CD14-positive monocyte (primary cell): ENCODE data around the gene DRC1. TPM values are rescaled to one million over a fixed set of nuclear protein-coding genes. Genes with fewer than 3 reads are reported as not detected.
A peak's percentile ranks its signal among the peaks of the same experiment; 100 is the strongest.

Source experiments
- DNase-seq, 3 donors: peaks; one replicate each; pipeline ENCODE4 v3.0.0-alpha.2; 2011 to 2022
- H2AFZ ChIP-seq: 2 replicates; pipeline ENCODE4 v1.6.0; 2012; ENCODE audit warnings: mild to moderate bottlenecking, low read depth, low read length, inconsistent platforms; ENCODE audit not compliant: insufficient read depth, poor library complexity, severe bottlenecking
- H3K27ac ChIP-seq, 2 donors: 1 replicate in 1 of 2; 2 replicates in 1 of 2; pipeline ENCODE4 v1.5.1; 2012 to 2013; ENCODE audit warnings: low read length in 2 of 2, control low read depth in 1 of 2, inconsistent platforms in 1 of 2, low read depth in 1 of 2, mild to moderate bottlenecking in 1 of 2
- H3K27me3 ChIP-seq, 2 donors: one replicate each; pipeline versions ENCODE4 v1.6.0 to v1.6.1; 2011 to 2013; ENCODE audit warnings: low read length in 2 of 2; ENCODE audit not compliant: control insufficient read depth in 2 of 2, insufficient read depth in 2 of 2
- H3K36me3 ChIP-seq, 2 donors: replicated peaks in 1 of 2; 1 replicate in 1 of 2; 2 replicates in 1 of 2; pipeline versions ENCODE4 v1.5.1 to v1.6.1; 2012 to 2013; ENCODE audit warnings: low read length in 2 of 2, control low read depth in 1 of 2, inconsistent platforms in 1 of 2, mild to moderate bottlenecking in 1 of 2; ENCODE audit not compliant: insufficient read depth in 2 of 2, control insufficient read depth in 1 of 2
- H3K4me1 ChIP-seq, 2 donors: 1 replicate in 1 of 2; 2 replicates in 1 of 2; pipeline versions ENCODE4 v1.5.1 to v1.6.1; 2012 to 2013; ENCODE audit warnings: low read length in 2 of 2, control low read depth in 1 of 2, inconsistent platforms in 1 of 2, mild to moderate bottlenecking in 1 of 2, moderate library complexity in 1 of 2; ENCODE audit not compliant: insufficient read depth in 2 of 2, control insufficient read depth in 1 of 2
- H3K4me2 ChIP-seq: replicated peaks from 2 replicates; pipeline ENCODE3; 2012; ENCODE audit warnings: low read length, moderate library complexity, mild to moderate bottlenecking; ENCODE audit not compliant: poor library complexity, severe bottlenecking; ENCODE audit errors: extremely low read depth
- H3K4me3 ChIP-seq, 3 experiments: fragments of 200-600 bp in 1 of 3; sonication (generic) in 1 of 3; replicated peaks in 1 of 3; 1 replicate in 2 of 3; 2 replicates in 1 of 3; pipeline ENCODE4 v1.5.1; 2011 to 2013; ENCODE audit warnings: low read length in 3 of 3, mild to moderate bottlenecking in 3 of 3, control low read depth in 2 of 3, low read depth in 2 of 3, inconsistent platforms in 1 of 3, moderate library complexity in 1 of 3
- H3K79me2 ChIP-seq: 2 replicates; pipeline ENCODE4 v1.6.0; 2012; ENCODE audit warnings: mild to moderate bottlenecking, control low read depth, inconsistent platforms, low read length, moderate library complexity; ENCODE audit not compliant: insufficient read depth
- H3K9ac ChIP-seq: 2 replicates; pipeline ENCODE4 v1.6.0; 2017; ENCODE audit warnings: low read length, mild to moderate bottlenecking; ENCODE audit not compliant: insufficient read depth, poor library complexity, severe bottlenecking
- H3K9me3 ChIP-seq, 2 donors: replicated peaks in 1 of 2; 1 replicate in 1 of 2; 2 replicates in 1 of 2; pipeline versions ENCODE4 v1.5.1 to v1.6.1; 2012 to 2013; ENCODE audit warnings: low read length in 2 of 2, control low read depth in 1 of 2; ENCODE audit not compliant: control insufficient read depth in 1 of 2, insufficient read depth in 1 of 2
- H4K20me1 ChIP-seq: 2 replicates; pipeline ENCODE4 v1.6.0; 2012; ENCODE audit warnings: mild to moderate bottlenecking, low read length, control low read depth, moderate library complexity; ENCODE audit not compliant: insufficient read depth
- H3K27ac Mint-ChIP-seq, 7 donors: one replicate each; pipeline ENCODE4 v1.8.0; 2020; ENCODE audit warnings: mild to moderate bottlenecking in 7 of 7, mixed read lengths in 7 of 7, moderate library complexity in 6 of 7, inconsistent platforms in 2 of 7
- H3K27me3 Mint-ChIP-seq, 3 donors: one replicate each; pipeline ENCODE4 v1.8.0; 2021 to 2022; ENCODE audit warnings: low read depth in 3 of 3, mild to moderate bottlenecking in 3 of 3, mixed read lengths in 3 of 3, moderate library complexity in 3 of 3, inconsistent platforms in 1 of 3
- H3K36me3 Mint-ChIP-seq, 2 donors: one replicate each; pipeline ENCODE4 v1.8.0; 2020; ENCODE audit warnings: mixed read lengths in 2 of 2, inconsistent platforms in 1 of 2, mild to moderate bottlenecking in 1 of 2
- H3K4me1 Mint-ChIP-seq: one replicate; pipeline ENCODE4 v1.8.0; 2020; ENCODE audit warnings: mild to moderate bottlenecking, mixed read lengths
- H3K4me3 Mint-ChIP-seq, 2 donors: one replicate each; pipeline ENCODE4 v1.8.0; 2020; ENCODE audit warnings: mild to moderate bottlenecking in 2 of 2, mixed read lengths in 2 of 2, moderate library complexity in 1 of 2
- H3K9me3 Mint-ChIP-seq, 7 donors: one replicate each; pipeline ENCODE4 v1.8.0; 2020 to 2022; ENCODE audit warnings: mixed read lengths in 7 of 7, mild to moderate bottlenecking in 6 of 7, moderate library complexity in 6 of 7, inconsistent platforms in 2 of 7
- WGBS: methylation state at CpG from one replicate; pipeline ENCODE4 v1.1.5; 2013; ENCODE audit warnings: missing lambda C conversion rate; ENCODE audit not compliant: insufficient coverage; 5-methylcytosine and 5-hydroxymethylcytosine counted together
- intact Hi-C, 2 donors: fragments of 100-400 bp; cut with micrococcal nuclease; formaldehyde crosslinking; loops; one replicate each; pipeline versions ENCODE4 v1.15.0 to v1.15.1; 2023
- polyA plus RNA-seq, 3 donors: library from polyadenylated mRNA; depleted of rRNA in 1 of 3; unstranded in 2 of 3; stranded (reverse) in 1 of 3; fragments of 300-500 nt in 2 of 3; fragments of >200 nt in 1 of 3; fragmentation: Illumina TruSeq in 2 of 3; gene quantifications; 1 replicate in 2 of 3; 2 replicates in 1 of 3; pipeline ENCODE4 v1.2.3, GENCODE V29; 2012 to 2021
- TF ChIP-seq, protein P1 (sequence below): fragments of 200-600 bp; IDR thresholded peaks from one replicate; pipeline ENCODE4 v1.8.0; 2022; ENCODE audit warnings: antibody characterized with exemption, mild to moderate bottlenecking

DRC1 gene
- polyA plus RNA-seq, 3 donors = not detected

- no peaks in the 10 kb centered on the region for H4K20me1 ChIP-seq
- no peaks in the 10 kb centered on the region for H3K36me3 ChIP-seq
- no peak overlapping the region for H3K9ac ChIP-seq
- no peaks in the 10 kb centered on the region for H3K79me2 ChIP-seq
- H3K9me3 Mint-ChIP-seq = peaks cover 0 to 3% (median 0%) of the 10 kb centered on the region in 7 donors
- no peak for DNase-seq
- no peak overlapping the region for H3K27ac ChIP-seq
- H3K4me1 ChIP-seq = peaks cover 9 to 12% of the 10 kb centered on the region in 2 donors
- no peaks in the 10 kb centered on the region for H3K36me3 Mint-ChIP-seq
- no peaks in the 10 kb centered on the region for H3K27me3 ChIP-seq
- WGBS = 95% methylated on average over 17 of the region's 20 CpGs
- H3K27ac Mint-ChIP-seq = no peak overlapping the region
- H3K4me3 Mint-ChIP-seq = no peak overlapping the region
- no peak overlapping the region for H3K4me2 ChIP-seq
- no peak overlapping the region for H2AFZ ChIP-seq
- H3K4me3 ChIP-seq = no peak overlapping the region
- intact Hi-C loops = no loop called here
- peaks cover 0 to 5% (median 3%) of the 10 kb centered on the region in 3 donors for H3K27me3 Mint-ChIP-seq
- TF ChIP-seq, protein P1, sequence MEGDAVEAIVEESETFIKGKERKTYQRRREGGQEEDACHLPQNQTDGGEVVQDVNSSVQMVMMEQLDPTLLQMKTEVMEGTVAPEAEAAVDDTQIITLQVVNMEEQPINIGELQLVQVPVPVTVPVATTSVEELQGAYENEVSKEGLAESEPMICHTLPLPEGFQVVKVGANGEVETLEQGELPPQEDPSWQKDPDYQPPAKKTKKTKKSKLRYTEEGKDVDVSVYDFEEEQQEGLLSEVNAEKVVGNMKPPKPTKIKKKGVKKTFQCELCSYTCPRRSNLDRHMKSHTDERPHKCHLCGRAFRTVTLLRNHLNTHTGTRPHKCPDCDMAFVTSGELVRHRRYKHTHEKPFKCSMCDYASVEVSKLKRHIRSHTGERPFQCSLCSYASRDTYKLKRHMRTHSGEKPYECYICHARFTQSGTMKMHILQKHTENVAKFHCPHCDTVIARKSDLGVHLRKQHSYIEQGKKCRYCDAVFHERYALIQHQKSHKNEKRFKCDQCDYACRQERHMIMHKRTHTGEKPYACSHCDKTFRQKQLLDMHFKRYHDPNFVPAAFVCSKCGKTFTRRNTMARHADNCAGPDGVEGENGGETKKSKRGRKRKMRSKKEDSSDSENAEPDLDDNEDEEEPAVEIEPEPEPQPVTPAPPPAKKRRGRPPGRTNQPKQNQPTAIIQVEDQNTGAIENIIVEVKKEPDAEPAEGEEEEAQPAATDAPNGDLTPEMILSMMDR = no peak
- H3K9me3 ChIP-seq = no peaks in the 10 kb centered on the region
- peaks cover 2% of the 10 kb centered on the region for H3K4me1 Mint-ChIP-seq
Observed at GRCh38 chr2:26488463-26489212, 86.9 kb downstream of the DRC1 start.

GRCh38 chr2:26489213-26489850, 87.6 kb downstream of the DRC1 start:
- no peaks in the 10 kb centered on the region for H3K9me3 ChIP-seq
- no peak overlapping the region for H3K9ac ChIP-seq
- H3K4me1 ChIP-seq = peaks cover 16 to 19% of the 10 kb centered on the region in 2 donors
- no peaks in the 10 kb centered on the region for H4K20me1 ChIP-seq
- Mint-ChIP-seq H3K9me3 (peaks cover 0 to 3% (median 0%) of the 10 kb centered on the region in 7 donors), H3K27ac (peak overlapping the region in 1 of 7 donors; percentile 47), H3K4me3 (no peak overlapping the region), H3K4me1 (peaks cover 2% of the 10 kb centered on the region), H3K27me3 (peaks cover 0 to 2% (median 0%) of the 10 kb centered on the region in 3 donors), H3K36me3 (no peaks in the 10 kb centered on the region)
- 92% methylated on average over 19 of the region's 19 CpGs for WGBS
- no peak overlapping the region for H2AFZ ChIP-seq
- H3K27me3 ChIP-seq = no peaks in the 10 kb centered on the region
- H3K36me3 ChIP-seq = no peaks in the 10 kb centered on the region
- TF ChIP-seq, protein P1 = no peak
- H3K4me2 ChIP-seq = no peak overlapping the region
- no peak overlapping the region for H3K27ac ChIP-seq
- no peaks in the 10 kb centered on the region for H3K79me2 ChIP-seq
- DNase-seq = no peak
- no peak overlapping the region for H3K4me3 ChIP-seq
- intact Hi-C loops = no loop called here
